Measurements from ENCODE around the gene ESRP2.

ESRP2 gene

GRCh38 chr16:68235887-68236136, at the start of gene ESRP2:
TSS of gene ESRP2 (minus strand) at chr16:68236127. CDS start at chr16:68236045, 82 bp downstream.
- DNase-seq (ENCODE audit: low read depth in 2 of 2), result no peak

- DNase-seq (ENCODE audit: low read depth in 2 of 2), result no peak
Measured at GRCh38 chr16:68285683-68286082, 49.8 kb upstream of the ESRP2 start.

GRCh38 chr16:68284847-68285246, 48.9 kb upstream of the ESRP2 start:
- no peak for DNase-seq (ENCODE audit: low read depth in 2 of 2)

GRCh38 chr16:68283801-68284598, 48.1 kb upstream of the ESRP2 start:
- no peak for DNase-seq (ENCODE audit: low read depth in 2 of 2)

GRCh38 chr16:68283346-68283745, 47.4 kb upstream of the ESRP2 start:
- DNase-seq (ENCODE audit: low read depth in 2 of 2), result no peak

GRCh38 chr16:68282064-68282452, 46.1 kb upstream of the ESRP2 start:
- no peak for DNase-seq (ENCODE audit: low read depth in 2 of 2)

GRCh38 chr16:68281368-68282063, 45.6 kb upstream of the ESRP2 start:
- no peak for DNase-seq (ENCODE audit: low read depth in 2 of 2)

GRCh38 chr16:68279726-68280558, 44.0 kb upstream of the ESRP2 start:
- DNase-seq (ENCODE audit: low read depth in 2 of 2), result no peak

- no peak for DNase-seq (ENCODE audit: low read depth in 2 of 2)
Measured at GRCh38 chr16:68276223-68276622, 40.3 kb upstream of the ESRP2 start.

- no peak for DNase-seq (ENCODE audit: low read depth in 2 of 2)
Measured at GRCh38 chr16:68275611-68276191, 39.8 kb upstream of the ESRP2 start.

GRCh38 chr16:68274441-68274840, 38.5 kb upstream of the ESRP2 start:
- no peak for DNase-seq (ENCODE audit: low read depth in 2 of 2)

- no peak for DNase-seq (ENCODE audit: low read depth in 2 of 2)
Measured at GRCh38 chr16:68273896-68274295, 38.0 kb upstream of the ESRP2 start.

GRCh38 chr16:68273459-68273858, 37.5 kb upstream of the ESRP2 start:
- DNase-seq (ENCODE audit: low read depth in 2 of 2), result no peak

GRCh38 chr16:68272507-68273209, 36.7 kb upstream of the ESRP2 start:
- DNase-seq (ENCODE audit: low read depth in 2 of 2), result no peak

- DNase-seq (ENCODE audit: low read depth in 2 of 2), result no peak
Measured at GRCh38 chr16:68270353-68270752, 34.4 kb upstream of the ESRP2 start.

GRCh38 chr16:68269793-68270192, 33.9 kb upstream of the ESRP2 start:
- DNase-seq (ENCODE audit: low read depth in 2 of 2), result no peak

GRCh38 chr16:68267612-68268405, 31.9 kb upstream of the ESRP2 start:
- DNase-seq (ENCODE audit: low read depth in 2 of 2), result no peak

GRCh38 chr16:68265078-68265920, 29.4 kb upstream of the ESRP2 start:
- DNase-seq (ENCODE audit: low read depth in 2 of 2), result no peak

- peak; percentile 80 to 82 for DNase-seq (ENCODE audit: low read depth in 2 of 2)
Measured at GRCh38 chr16:68264128-68265077, 28.5 kb upstream of the ESRP2 start, which contains the start of gene SLC7A6. TSS of gene SLC7A6 (plus strand) at chr16:68264526. CDS start at chr16:68274727, 10,201 bp downstream.
